CD4-positive, alpha-beta T cell (primary cell): ENCODE data around the gene NEU4. TPM values are rescaled to one million over a fixed set of nuclear protein-coding genes. Genes with fewer than 3 reads are reported as not detected.

Source experiments
- ATAC-seq: fragments of 200-7000 bp; cut with Tn5 transposase; one replicate; pipeline ENCODE4 v1.10.0; 2022; ENCODE audit warnings: mild to moderate bottlenecking; ENCODE audit not compliant: poor library complexity
- CTCF ChIA-PET: fragments of 350-600 bp; sonication (Branson Sonifier 250); formaldehyde crosslinking; loops from one replicate; lab custom pipeline; 2021; ENCODE audit warnings: antibody characterized with exemption, inconsistent platforms; lab: Charles Lee
- POLR2A ChIA-PET: fragments of 350-600 bp; sonication (Branson Sonifier 250); formaldehyde crosslinking; loops from one replicate; lab custom pipeline; 2021; ENCODE audit warnings: antibody characterized with exemption, inconsistent platforms; lab: Charles Lee
- DNase-seq, 14 experiments: peaks; one replicate each; pipeline ENCODE4 v3.0.0-alpha.2; 2013 to 2020; ENCODE audit warnings: mixed read lengths in 2 of 14
- H3K27ac ChIP-seq, 2 donors: one replicate each; pipeline versions ENCODE4 v1.5.1 to v1.7.0; 2013; ENCODE audit warnings: low read length in 2 of 2, low read depth in 1 of 2, mild to moderate bottlenecking in 1 of 2
- H3K27me3 ChIP-seq, 2 experiments: 1 replicate in 1 of 2; 2 replicates in 1 of 2; pipeline versions ENCODE4 v1.6.1 to v1.7.0; 2013; ENCODE audit warnings: low read length in 2 of 2, control low read depth in 1 of 2, mild to moderate bottlenecking in 1 of 2, moderate library complexity in 1 of 2; ENCODE audit not compliant: insufficient read depth in 2 of 2, control insufficient read depth in 1 of 2
- H3K36me3 ChIP-seq: one replicate; pipeline ENCODE4 v1.6.1; 2013; ENCODE audit warnings: low read length, control low read depth; ENCODE audit not compliant: insufficient read depth
- H3K4me1 ChIP-seq: one replicate; pipeline ENCODE4 v1.6.1; 2013; ENCODE audit warnings: low read length, control low read depth; ENCODE audit not compliant: insufficient read depth
- H3K4me3 ChIP-seq: one replicate; pipeline ENCODE4 v1.5.1; 2013; ENCODE audit warnings: mild to moderate bottlenecking, low read length, moderate library complexity
- H3K9me3 ChIP-seq, 2 experiments: 1 replicate in 1 of 2; 2 replicates in 1 of 2; pipeline versions ENCODE4 v1.6.1 to v1.7.0; 2013; ENCODE audit warnings: low read length in 2 of 2, mild to moderate bottlenecking in 2 of 2, control low read depth in 1 of 2, moderate library complexity in 1 of 2; ENCODE audit not compliant: control insufficient read depth in 1 of 2, insufficient read depth in 1 of 2
- H3K27ac Mint-ChIP-seq: one replicate; pipeline ENCODE4 v1.8.0; 2020; ENCODE audit warnings: mixed read lengths
- H3K27me3 Mint-ChIP-seq: one replicate; pipeline ENCODE4 v1.8.0; 2021; ENCODE audit warnings: mixed read lengths
- H3K36me3 Mint-ChIP-seq: one replicate; pipeline ENCODE4 v1.8.0; 2021; ENCODE audit warnings: low read depth, mixed read lengths
- H3K4me1 Mint-ChIP-seq: one replicate; pipeline ENCODE4 v1.8.0; 2021; ENCODE audit warnings: low read depth, mixed read lengths
- H3K4me3 Mint-ChIP-seq: one replicate; pipeline ENCODE4 v1.8.0; 2020; ENCODE audit warnings: mild to moderate bottlenecking, mixed read lengths
- H3K9me3 Mint-ChIP-seq: one replicate; pipeline ENCODE4 v1.8.0; 2020; ENCODE audit warnings: mixed read lengths
- intact Hi-C, 2 experiments: fragments of 100-400 bp; cut with DNase I in 1 of 2; cut with micrococcal nuclease in 1 of 2; formaldehyde crosslinking; loops; one replicate each; pipeline versions ENCODE4 v1.15.1 to v1.9.0; 2023 to 2025; cut with DNase I, micrococcal nuclease
- total RNA-seq, 174 experiments: library from RNA in 2 of 174; stranded (reverse) in 2 of 174; gene quantifications; one replicate each; pipeline ENCODE4 v1.2.3 and lab custom pipeline; 2021 to 2026
- TF ChIP-seq, protein P1 (sequence below): fragments of 200-600 bp; IDR thresholded peaks from one replicate; pipeline ENCODE4 v1.8.0; 2022; ENCODE audit warnings: antibody characterized with exemption, mild to moderate bottlenecking

Gene NEU4
- total RNA-seq, 2 experiments from 2014 or later = 4.3 to 6.8 TPM

- Histone ChIP-seq H3K4me3 (no peak overlapping the region), H3K4me1 (no peaks in the 10 kb centered on the region), H3K27me3 (no peaks in the 10 kb centered on the region), H3K27ac (no peak overlapping the region), H3K9me3 (no peaks in the 10 kb centered on the region), H3K36me3 (no peaks in the 10 kb centered on the region)
- Mint-ChIP-seq H3K36me3 (no peaks in the 10 kb centered on the region), H3K9me3 (no peaks in the 10 kb centered on the region), H3K4me3 (no peak overlapping the region), H3K27ac (no peak overlapping the region), H3K27me3 (no peaks in the 10 kb centered on the region), H3K4me1 (peaks cover 10% of the 10 kb centered on the region)
- TF ChIP-seq, protein P1, sequence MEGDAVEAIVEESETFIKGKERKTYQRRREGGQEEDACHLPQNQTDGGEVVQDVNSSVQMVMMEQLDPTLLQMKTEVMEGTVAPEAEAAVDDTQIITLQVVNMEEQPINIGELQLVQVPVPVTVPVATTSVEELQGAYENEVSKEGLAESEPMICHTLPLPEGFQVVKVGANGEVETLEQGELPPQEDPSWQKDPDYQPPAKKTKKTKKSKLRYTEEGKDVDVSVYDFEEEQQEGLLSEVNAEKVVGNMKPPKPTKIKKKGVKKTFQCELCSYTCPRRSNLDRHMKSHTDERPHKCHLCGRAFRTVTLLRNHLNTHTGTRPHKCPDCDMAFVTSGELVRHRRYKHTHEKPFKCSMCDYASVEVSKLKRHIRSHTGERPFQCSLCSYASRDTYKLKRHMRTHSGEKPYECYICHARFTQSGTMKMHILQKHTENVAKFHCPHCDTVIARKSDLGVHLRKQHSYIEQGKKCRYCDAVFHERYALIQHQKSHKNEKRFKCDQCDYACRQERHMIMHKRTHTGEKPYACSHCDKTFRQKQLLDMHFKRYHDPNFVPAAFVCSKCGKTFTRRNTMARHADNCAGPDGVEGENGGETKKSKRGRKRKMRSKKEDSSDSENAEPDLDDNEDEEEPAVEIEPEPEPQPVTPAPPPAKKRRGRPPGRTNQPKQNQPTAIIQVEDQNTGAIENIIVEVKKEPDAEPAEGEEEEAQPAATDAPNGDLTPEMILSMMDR = no peak
- intact Hi-C loops = no loop called here
- no peak for ATAC-seq
- ChIA-PET POLR2A (no interaction called here), CTCF (no interaction called here)
- no peak for DNase-seq
Observed at GRCh38 chr2:241837197-241837965, 28.4 kb downstream of the NEU4 start.

GRCh38 chr2:241841181-241842066 lies 32.4 kb downstream of the NEU4 start:
- no peak overlapping the region for H3K27ac ChIP-seq
- peaks cover 32% of the 10 kb centered on the region for H3K4me1 ChIP-seq
- Mint-ChIP-seq H3K4me3 (peak overlapping the region; percentile 49), H3K27ac (peak overlapping the region; percentile 39), H3K9me3 (no peaks in the 10 kb centered on the region), H3K36me3 (no peaks in the 10 kb centered on the region), H3K4me1 (peaks cover 38% of the 10 kb centered on the region), H3K27me3 (no peaks in the 10 kb centered on the region)
- H3K4me3 ChIP-seq = no peak overlapping the region
- no peaks in the 10 kb centered on the region for H3K9me3 ChIP-seq
- H3K36me3 ChIP-seq = no peaks in the 10 kb centered on the region
- ChIA-PET CTCF (interaction anchor here (0.7 kb wide), 1 partner anchor 35 kb away, joined by 3 read pairs; no protein-coding TSS in a partner anchor), POLR2A (no interaction called here)
- TF ChIP-seq, protein P1 = no peak
- no peak for ATAC-seq
- intact Hi-C loops = no loop called here
- no peaks in the 10 kb centered on the region for H3K27me3 ChIP-seq
- DNase-seq = peak in 1 of 14 experiments; percentile 19

DNA sequence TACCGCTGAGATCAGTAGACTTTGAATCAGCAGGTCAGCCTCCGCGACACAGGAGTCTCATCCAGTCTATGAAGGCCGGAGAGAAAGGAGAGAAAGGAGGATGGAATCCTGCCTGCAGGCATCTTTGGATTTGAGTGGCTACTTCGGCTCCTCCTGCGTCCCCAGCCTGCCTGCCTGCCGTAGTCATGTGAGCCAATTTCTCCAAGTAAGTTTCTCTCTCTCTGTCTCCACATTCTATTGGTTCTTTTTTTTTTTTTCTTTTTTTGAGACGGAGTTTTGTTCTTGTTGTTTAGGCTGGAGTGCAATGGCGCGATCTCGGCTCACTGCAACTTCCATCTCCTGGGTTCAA lies 33.0 kb downstream of the NEU4 start:
- H3K4me1 ChIP-seq = peaks cover 34% of the 10 kb centered on the region
- Mint-ChIP-seq H3K27ac (peak overlapping the region; percentile 83), H3K4me1 (peaks cover 38% of the 10 kb centered on the region), H3K36me3 (no peaks in the 10 kb centered on the region), H3K4me3 (peak overlapping the region; percentile 56), H3K27me3 (no peaks in the 10 kb centered on the region), H3K9me3 (no peaks in the 10 kb centered on the region)
- no peaks in the 10 kb centered on the region for H3K36me3 ChIP-seq
- H3K9me3 ChIP-seq = no peaks in the 10 kb centered on the region
- peak in 1 of 14 experiments; percentile 18 for DNase-seq
- no peak overlapping the region for H3K27ac ChIP-seq
- CTCF ChIA-PET = no interaction called here
- POLR2A ChIA-PET = no interaction called here
- TF ChIP-seq, protein P1 = no peak
- no peaks in the 10 kb centered on the region for H3K27me3 ChIP-seq
- H3K4me3 ChIP-seq = no peak overlapping the region
- intact Hi-C loops = no loop called here
- no peak for ATAC-seq
